Psoas muscle (tissue), 8 donors: ENCODE measurements around the gene IFT122. TPM values are rescaled to one million over a fixed set of nuclear protein-coding genes. Genes with fewer than 3 reads are reported as not detected.

Source experiments
- ATAC-seq, 4 donors: fragments of 200-7000 bp; cut with Tn5 transposase; one replicate each; pipeline ENCODE4 v1.9.1; 2020; ENCODE audit warnings: moderate library complexity in 3 of 4, mild to moderate bottlenecking in 2 of 4
- DNase-seq, 2 donors: peaks; one replicate each; pipeline ENCODE4 v3.0.0-alpha.2; 2020
- H3K27ac ChIP-seq: fragments of 200-600 bp; one replicate; pipeline ENCODE4 v1.8.0; 2022
- H3K27me3 ChIP-seq, 3 donors: fragments of 200-600 bp in 1 of 3; one replicate each; pipeline versions ENCODE4 v1.6.1 to v1.8.0; 2013 to 2022; ENCODE audit warnings: low read length in 2 of 3, mild to moderate bottlenecking in 2 of 3, moderate library complexity in 1 of 3; ENCODE audit not compliant: insufficient read depth in 3 of 3
- H3K36me3 ChIP-seq, 2 donors: fragments of 200-600 bp in 1 of 2; one replicate each; pipeline versions ENCODE4 v1.6.1 to v1.8.0; 2013 to 2022; ENCODE audit warnings: low read depth in 1 of 2, mild to moderate bottlenecking in 1 of 2, moderate library complexity in 1 of 2; ENCODE audit not compliant: insufficient read depth in 1 of 2
- H3K4me1 ChIP-seq: fragments of 200-600 bp; one replicate; pipeline ENCODE4 v1.8.0; 2022
- H3K4me3 ChIP-seq: fragments of 200-600 bp; one replicate; pipeline ENCODE4 v1.8.0; 2022; ENCODE audit warnings: mild to moderate bottlenecking
- H3K9me3 ChIP-seq: fragments of 200-600 bp; one replicate; pipeline ENCODE4 v1.8.0; 2022
- WGBS, 3 donors: extraction: QIAGEN DNeasy Blood & Tissue Kit; methylation state at CpG; one replicate each; pipeline versions ENCODE4 v1.1.6 to v1.1.7; 2013; 5-methylcytosine and 5-hydroxymethylcytosine counted together
- intact Hi-C, 2 donors: fragments of 100-400 bp; cut with DNase I; formaldehyde crosslinking; loops; one replicate each; pipeline versions ENCODE4 v1.11.0 to v1.14.2; 2022
- polyA plus RNA-seq, 3 donors: library from polyadenylated mRNA; stranded (reverse); fragments of 200-250 nt; gene quantifications; one replicate each; pipeline ENCODE4 v1.2.3, GENCODE V29; 2013
- total RNA-seq, 4 donors: library from RNA; stranded (reverse); fragmentation: NEBNext Ultra II Directional in 2 of 4; extraction: Animal tissue kit (Norgen Biotek cat#: 25700) in 2 of 4; gene quantifications; one replicate each; pipeline versions ENCODE4 v1.2.1 to v1.2.4, GENCODE V29; 2021 to 2023
- TF ChIP-seq, protein P1 (sequence below): fragments of 200-600 bp; IDR thresholded peaks from one replicate; pipeline ENCODE4 v1.8.0; 2022; ENCODE audit warnings: antibody characterized with exemption
- donor health status: healthy with polysubstance abuse.
- donor health status: DM: no; HTN: no; CAD: no; lungs with moderate emphysema.
- donor health status: Bipolar disorder and iron deficiency.
- donor health status: healthy.
- donor health status: DM: yes; HTN: yes; CAD: no.
- donor health status: DM: no; HTN: no; CAD: no.
- donor health status: DM: no; HTN: no; CAD: no.
- donor health status: DM: yes; HTN: yes; CAD: no.

The IFT122 gene
- total and polyA plus RNA-seq, 7 donors = 2.3 to 7.3 (median 4.5) TPM

DNA sequence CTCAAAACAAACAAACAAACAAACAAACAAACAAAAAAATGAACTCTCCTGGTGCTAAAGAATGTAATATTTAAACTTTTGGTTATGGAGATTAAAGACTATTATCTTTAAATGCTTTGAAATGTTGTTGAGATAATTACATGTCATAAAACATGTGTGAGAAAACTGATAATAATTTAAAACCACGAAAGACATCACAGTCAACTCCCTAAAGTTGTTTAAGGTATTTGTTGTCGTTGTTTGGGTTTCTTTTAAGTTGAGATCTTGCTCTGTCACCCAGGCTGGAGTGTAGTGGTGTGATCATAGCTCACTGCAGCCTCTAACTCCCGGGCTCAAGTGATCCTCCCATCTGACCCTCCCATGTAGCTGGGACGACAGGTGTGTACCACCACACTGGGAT lies 23.6 kb upstream of the IFT122 start:
- WGBS, 3 donors = 84 to 91% (median 88%) methylated on average over 4 of the region's 4 CpGs
- TF ChIP-seq, protein P1, sequence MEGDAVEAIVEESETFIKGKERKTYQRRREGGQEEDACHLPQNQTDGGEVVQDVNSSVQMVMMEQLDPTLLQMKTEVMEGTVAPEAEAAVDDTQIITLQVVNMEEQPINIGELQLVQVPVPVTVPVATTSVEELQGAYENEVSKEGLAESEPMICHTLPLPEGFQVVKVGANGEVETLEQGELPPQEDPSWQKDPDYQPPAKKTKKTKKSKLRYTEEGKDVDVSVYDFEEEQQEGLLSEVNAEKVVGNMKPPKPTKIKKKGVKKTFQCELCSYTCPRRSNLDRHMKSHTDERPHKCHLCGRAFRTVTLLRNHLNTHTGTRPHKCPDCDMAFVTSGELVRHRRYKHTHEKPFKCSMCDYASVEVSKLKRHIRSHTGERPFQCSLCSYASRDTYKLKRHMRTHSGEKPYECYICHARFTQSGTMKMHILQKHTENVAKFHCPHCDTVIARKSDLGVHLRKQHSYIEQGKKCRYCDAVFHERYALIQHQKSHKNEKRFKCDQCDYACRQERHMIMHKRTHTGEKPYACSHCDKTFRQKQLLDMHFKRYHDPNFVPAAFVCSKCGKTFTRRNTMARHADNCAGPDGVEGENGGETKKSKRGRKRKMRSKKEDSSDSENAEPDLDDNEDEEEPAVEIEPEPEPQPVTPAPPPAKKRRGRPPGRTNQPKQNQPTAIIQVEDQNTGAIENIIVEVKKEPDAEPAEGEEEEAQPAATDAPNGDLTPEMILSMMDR = no peak
- Histone ChIP-seq H3K4me3 (no peak overlapping the region), H3K4me1 (no peaks in the 10 kb centered on the region), H3K36me3 (no peaks in the 10 kb centered on the region), H3K27ac (no peak overlapping the region), H3K27me3 (no peaks in the 10 kb centered on the region), H3K9me3 (no peaks in the 10 kb centered on the region)
- ATAC-seq (no peak), DNase-seq (no peak)
- intact Hi-C loops = no loop called here

DNA sequence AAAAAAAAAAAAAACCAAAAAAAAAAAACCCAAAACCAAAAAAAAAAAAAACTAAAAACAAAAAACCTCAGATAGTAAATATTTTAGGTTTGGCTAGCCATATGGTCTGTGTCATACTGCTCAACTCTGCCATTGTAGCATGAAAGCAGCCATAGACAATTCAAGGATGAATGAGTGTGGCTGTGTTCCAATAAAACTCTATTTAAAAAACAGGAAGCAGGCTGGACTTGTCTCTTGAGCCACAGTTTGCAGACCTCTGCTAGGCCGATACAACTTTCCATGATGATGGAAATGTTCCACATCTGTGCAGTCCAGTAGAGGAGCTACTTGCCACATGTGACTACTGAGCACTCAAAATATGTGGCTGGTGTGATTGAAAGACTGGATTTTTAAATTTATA lies 22.7 kb upstream of the IFT122 start:
- H3K27ac ChIP-seq = no peak overlapping the region
- intact Hi-C loops = no loop called here
- 24 to 32% (median 28%) methylated on average over 1 of the region's 1 CpG for WGBS, 3 donors

DNA sequence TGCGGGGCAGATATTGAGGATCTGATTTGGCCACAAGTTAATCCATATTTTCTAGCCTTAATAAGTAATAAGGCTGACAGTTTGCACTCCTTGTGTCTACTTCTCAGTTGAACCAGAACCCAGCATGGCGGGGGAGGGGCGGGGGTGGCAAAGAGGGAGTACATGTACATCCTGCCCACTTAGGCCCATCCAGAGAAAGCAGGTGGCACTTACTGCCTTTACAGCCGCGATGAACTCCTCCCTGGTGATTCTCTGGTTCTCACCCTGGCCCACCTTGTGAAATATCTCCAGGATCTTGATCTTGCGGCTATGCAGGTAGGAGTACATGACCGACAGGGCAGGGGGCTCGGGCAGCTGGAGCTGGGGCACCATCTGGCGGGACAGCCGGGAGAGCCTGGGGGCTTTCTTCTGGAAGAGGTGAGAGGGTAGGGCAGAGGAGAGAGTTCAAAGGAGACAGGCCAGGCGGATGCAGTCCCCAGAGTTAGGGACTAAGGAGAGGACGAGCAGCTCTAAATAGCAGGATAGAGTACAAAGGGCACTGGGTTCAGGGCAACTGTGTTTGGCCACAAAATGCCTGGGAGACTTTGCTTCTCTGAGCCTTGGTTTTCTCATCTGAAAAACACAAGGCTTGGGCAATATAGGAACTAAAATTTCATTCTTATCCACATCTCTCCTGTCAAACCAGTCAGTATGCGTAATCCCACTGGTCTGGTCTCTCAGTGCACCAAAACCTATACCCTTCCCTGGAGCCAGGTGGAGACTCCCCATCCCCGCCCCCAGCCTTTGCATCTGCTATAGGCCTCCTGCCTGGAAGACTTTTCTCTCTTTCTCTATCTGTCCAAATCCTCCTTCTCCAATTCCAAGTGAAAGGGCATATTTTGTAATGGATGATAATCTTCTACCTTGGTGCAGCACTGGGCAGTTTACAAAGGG lies 21.7 kb upstream of the IFT122 start:
- DNase-seq (no peak), ATAC-seq (no peak)
- intact Hi-C loops = no loop called here
- no peaks in the 10 kb centered on the region for H3K4me1 ChIP-seq
- WGBS, 3 donors = 84 to 93% (median 89%) methylated on average over 14 of the region's 14 CpGs
- no peaks in the 10 kb centered on the region for H3K36me3 ChIP-seq
- H3K4me3 ChIP-seq = no peak overlapping the region
- no peaks in the 10 kb centered on the region for H3K9me3 ChIP-seq
- TF ChIP-seq, protein P1 = no peak
- no peaks in the 10 kb centered on the region for H3K27me3 ChIP-seq
- no peak overlapping the region for H3K27ac ChIP-seq

More for the DNA sequence above, 22.7 kb upstream of the IFT122 start:
- ATAC-seq (peak in 2 of 4 donors; percentile 17 to 37), DNase-seq (no peak)
- H3K36me3 ChIP-seq = no peaks in the 10 kb centered on the region
- H3K4me3 ChIP-seq = no peak overlapping the region
- TF ChIP-seq, protein P1 = no peak
- H3K27me3 ChIP-seq = no peaks in the 10 kb centered on the region
- H3K9me3 ChIP-seq = no peaks in the 10 kb centered on the region
- no peaks in the 10 kb centered on the region for H3K4me1 ChIP-seq

DNA sequence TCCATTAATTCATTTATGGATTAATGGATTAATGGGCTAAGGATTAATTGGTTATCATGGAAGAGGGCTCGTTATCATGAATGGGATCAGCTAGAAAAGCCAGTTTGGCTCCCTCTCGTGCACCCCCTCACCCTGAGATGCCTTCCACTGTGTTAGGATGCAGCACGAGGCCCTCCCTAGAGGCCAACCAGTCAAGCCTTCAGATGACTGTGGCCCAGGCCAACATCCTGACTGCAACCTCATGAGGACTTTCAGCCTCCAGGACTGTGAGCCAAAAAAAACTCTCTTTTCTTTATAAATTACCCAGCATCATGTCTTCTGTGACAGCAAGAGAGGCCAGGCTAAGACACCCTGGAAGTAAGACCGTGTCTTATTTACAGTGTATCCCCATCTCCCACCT lies 20.5 kb upstream of the IFT122 start:
- ATAC-seq = no peak
- Histone ChIP-seq H3K9me3 (no peaks in the 10 kb centered on the region), H3K27ac (no peak overlapping the region), H3K27me3 (no peaks in the 10 kb centered on the region), H3K4me3 (no peak overlapping the region), H3K4me1 (no peaks in the 10 kb centered on the region), H3K36me3 (no peaks in the 10 kb centered on the region)
- TF ChIP-seq, protein P1 = no peak
- DNase-seq = no peak
- intact Hi-C loops = no loop called here
- 78 to 84% (median 79%) methylated on average over 4 of the region's 4 CpGs for WGBS, 3 donors
